Embryonic facial prominence (tissue), 1 donor: Measurements from ENCODE around the gene LRRFIP1.
"Not testable (repeated sequence)": the region's sequence is repeated elsewhere in the genome, so short reads cannot be mapped to it uniquely, and the experiment has no call there.

Experiments used
- DNase-seq: peaks from one replicate; pipeline ENCODE4 v3.0.0-alpha.2; 2016; ENCODE audit errors: extremely low spot score

LRRFIP1 gene

DNA sequence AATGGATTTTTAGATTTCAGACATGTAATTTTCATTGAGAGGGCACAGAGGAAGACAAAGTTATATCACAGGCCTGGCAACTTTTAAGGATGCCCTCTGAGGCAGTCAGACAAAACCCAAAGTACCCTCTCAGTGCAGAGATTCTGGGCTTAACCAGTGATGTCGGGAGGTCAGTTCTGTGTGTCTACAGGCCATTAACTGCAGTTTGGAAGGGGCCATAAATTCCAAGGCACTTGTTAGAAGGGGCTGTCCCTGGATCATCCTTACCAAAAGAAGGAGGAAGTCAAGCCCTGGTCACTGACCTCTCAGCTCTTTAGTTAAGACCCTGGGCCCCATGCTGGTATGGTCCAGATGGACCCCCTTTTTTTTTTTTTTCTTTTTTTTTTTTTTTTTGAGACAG is 60.7 kb downstream of the LRRFIP1 start:
- DNase-seq, result no peak

GRCh38 chr2:237688541-237688940 is 61.2 kb downstream of the LRRFIP1 start:
- DNase-seq, result not testable (repeated sequence)

- DNase-seq, result no peak
Measured at GRCh38 chr2:237689336-237690131, 62.1 kb downstream of the LRRFIP1 start.

DNA sequence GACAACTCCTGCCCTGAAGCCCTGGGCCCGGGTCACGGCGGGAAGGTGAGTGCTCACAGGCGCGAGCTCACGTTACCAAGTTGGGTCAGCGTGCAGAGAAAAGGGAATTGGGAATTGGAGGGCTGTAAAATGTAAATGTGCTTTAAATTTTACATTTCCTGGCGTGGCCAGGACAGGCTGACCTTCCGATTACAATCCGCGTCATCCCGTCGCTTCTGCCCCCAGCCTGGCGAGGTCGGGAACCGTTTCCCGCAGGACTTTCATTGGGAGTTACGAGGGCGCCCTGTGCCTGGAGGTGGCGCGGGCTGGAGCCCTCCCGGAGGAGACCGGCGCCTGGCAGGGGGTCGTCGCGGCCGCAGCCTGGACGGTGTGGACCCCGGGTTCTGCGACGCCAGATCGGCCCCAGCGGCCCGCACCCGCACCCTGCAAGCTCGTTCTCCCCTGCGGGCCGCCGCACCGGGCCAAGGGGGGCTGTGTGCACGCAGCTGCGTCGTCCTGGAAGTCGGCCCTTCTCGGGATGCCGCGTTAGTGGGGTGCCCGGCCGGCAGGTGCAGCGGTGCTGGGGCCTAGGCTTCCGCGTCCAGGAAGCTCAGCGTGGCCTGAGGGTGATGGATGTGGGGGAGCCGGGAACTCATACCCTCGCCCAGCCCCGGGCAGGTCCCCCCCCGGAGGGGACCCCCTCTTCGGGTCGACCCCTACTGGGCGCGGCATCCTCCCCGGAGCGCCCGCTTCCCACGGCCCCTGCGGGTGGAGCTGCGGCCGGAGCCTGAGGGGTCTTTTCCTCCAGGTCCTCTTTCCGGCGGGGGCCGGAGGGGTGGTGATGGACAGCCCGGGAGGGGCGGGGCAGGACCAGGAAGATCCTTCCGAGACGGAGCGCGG is 63.9 kb downstream of the LRRFIP1 start:
- no peak for DNase-seq

- peak; percentile 39 for DNase-seq
Measured at GRCh38 chr2:237691908-237692600, 64.7 kb downstream of the LRRFIP1 start.

- no peak for DNase-seq
Measured at GRCh38 chr2:237692601-237693290, 65.4 kb downstream of the LRRFIP1 start.

GRCh38 chr2:237693291-237693994 is 66.1 kb downstream of the LRRFIP1 start:
- no peak for DNase-seq

GRCh38 chr2:237694415-237695194 is 67.2 kb downstream of the LRRFIP1 start:
- DNase-seq, result no peak

- DNase-seq, result no peak
Measured at GRCh38 chr2:237695201-237695780, 67.9 kb downstream of the LRRFIP1 start.

DNA sequence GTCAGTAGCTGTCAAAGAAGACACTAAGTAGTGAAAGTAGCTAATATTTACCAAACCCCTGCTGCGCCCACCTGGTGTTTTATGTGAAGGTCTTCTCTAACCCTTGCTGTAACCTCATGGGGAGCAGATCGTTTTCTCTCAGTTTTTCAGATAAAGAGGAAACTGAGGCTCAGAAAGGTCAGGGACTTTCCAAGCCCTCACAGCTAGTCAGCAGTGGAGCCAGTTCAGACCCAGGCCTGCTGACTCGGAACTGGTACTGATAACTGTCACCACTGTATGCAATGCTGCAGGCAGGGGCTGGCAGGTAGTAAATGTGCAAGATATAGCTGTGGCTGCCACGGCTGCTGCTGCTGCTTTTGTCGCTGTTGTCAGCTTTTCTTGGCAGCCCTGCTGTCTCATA is 69.1 kb downstream of the LRRFIP1 start:
- no peak for DNase-seq

- DNase-seq, result no peak
Measured at GRCh38 chr2:237697586-237698357, 70.4 kb downstream of the LRRFIP1 start.

GRCh38 chr2:237698358-237698694 is 70.9 kb downstream of the LRRFIP1 start:
- DNase-seq, result no peak

DNA sequence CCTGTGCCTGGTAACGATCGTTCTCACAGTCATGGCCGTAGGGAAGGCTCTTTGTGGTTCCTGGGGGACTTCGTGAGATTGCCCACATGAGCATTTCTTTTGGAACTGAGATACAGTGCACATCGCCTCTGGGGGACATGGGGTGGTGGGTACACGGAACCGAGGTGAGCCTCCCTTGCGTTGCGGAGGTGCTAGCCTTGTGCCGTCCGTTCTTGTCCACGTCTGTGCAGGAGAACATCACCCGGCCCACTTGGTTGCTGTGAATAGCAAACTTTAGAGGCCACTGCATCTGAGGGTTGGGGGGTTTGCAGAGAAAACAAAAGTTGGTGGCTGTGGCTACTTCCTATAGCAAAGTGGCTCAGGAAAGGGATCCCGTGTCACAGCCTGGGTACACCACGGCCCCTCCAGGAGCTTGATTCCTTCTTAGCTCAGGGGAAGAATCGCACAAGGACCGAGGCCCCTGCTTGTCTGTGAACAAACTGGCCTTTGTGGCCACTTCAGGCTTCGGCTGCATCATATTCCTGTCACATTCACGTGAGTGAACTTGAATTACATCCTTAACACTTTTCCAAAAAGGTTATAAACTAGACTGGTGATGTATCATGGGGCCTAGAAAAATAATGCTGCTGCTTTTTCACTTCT is 72.6 kb downstream of the LRRFIP1 start:
- DNase-seq, result no peak

GRCh38 chr2:237700512-237701032 is 73.2 kb downstream of the LRRFIP1 start:
- DNase-seq, result peak; percentile 84

DNA sequence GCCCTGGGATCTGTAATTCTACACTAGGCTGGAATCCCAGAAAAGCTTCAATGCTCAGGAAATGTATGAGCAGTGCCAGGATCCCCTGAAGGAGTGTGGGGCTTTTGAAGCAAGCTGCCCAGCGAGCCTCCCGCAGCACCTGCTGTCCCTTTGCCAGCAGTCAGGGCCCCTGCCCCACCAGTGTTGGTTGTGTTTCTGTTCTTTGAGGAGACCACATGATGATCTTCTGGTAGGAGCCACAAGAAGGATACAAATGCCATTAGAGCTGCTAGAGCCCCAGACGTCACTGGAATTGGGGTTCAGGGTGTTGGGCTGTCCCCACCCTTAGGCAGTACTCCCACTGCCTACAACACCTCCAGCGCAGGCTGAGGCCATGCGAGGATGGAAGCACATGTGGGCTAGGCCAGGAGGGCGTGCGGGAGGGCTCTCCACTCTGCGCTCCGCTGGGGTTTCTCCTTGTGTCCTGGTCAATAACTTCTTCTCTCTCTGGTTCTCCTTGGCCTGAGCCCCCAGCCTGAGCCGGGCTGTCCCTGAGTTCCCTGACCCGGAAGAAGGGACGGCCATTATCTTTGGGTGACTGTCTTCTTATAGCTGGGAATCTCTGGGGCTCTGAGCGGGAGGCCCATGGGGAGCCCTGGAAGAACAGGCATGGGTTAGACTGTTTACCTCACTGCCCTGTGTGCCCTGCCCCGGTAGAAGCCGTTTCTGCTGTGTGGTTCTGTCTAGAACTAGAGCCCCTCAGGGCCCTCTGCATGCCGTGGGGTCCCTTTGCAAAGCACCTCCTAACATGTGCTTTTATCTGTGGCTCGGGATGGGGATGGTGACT is 73.9 kb downstream of the LRRFIP1 start:
- DNase-seq, result no peak

DNA sequence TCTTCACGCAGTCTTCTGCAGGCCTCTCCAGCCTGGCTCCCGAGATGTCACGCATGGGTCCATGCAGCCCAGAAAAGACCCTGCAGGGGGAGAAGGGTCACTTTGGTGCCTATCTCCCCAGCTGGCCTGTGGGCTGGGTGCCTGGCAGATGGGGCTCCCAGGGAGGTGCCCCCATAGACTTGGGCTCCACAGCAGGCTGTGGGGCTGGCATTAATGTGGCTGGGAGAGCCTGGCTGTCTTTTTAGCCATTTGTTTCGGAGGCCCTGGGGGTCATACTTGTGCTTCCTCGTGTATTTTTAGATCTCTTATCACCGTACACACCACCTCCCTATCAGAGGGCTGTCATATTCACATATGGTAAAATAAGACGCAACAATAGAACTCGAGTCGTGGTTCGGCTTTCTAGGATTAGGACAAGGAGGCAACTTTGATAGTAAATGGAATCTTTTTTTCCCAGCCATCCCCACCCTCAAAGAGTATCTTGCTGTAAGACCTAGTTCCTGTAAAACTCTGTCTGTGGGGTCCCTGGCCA is 74.5 kb downstream of the LRRFIP1 start:
- DNase-seq, result no peak
